Gastroesophageal sphincter (tissue), 4 donors: ENCODE data around the gene CACUL1. TPM values are rescaled to one million over a fixed set of nuclear protein-coding genes. Genes with fewer than 3 reads are reported as not detected.

Experiments
- ATAC-seq: fragments of 150-250 bp; one replicate; pipeline ENCODE4 v1.9.1; 2016; ENCODE audit warnings: mild to moderate bottlenecking, moderate library complexity
- H3K27ac ChIP-seq, 4 donors: fragments of 200-600 bp; sonication (generic) in 3 of 4; 1 replicate in 3 of 4; 2 replicates in 1 of 4; pipeline ENCODE4 v1.5.1; 2016 to 2019
- H3K27me3 ChIP-seq: fragments of 200-600 bp; sonication (generic); one replicate; pipeline ENCODE4 v1.5.1; 2019
- H3K36me3 ChIP-seq, 2 donors: fragments of 200-600 bp; sonication (generic); one replicate each; pipeline ENCODE4 v1.5.1; 2019; ENCODE audit warnings: control low read depth in 1 of 2
- H3K4me1 ChIP-seq, 3 donors: fragments of 200-600 bp; sonication (generic); 1 replicate in 2 of 3; 2 replicates in 1 of 3; pipeline ENCODE4 v1.5.1; 2016 to 2019; ENCODE audit warnings: control low read depth in 2 of 3
- H3K4me3 ChIP-seq, 2 donors: fragments of 200-600 bp; sonication (generic); one replicate each; pipeline ENCODE4 v1.5.1; 2019; ENCODE audit warnings: mild to moderate bottlenecking in 1 of 2, moderate library complexity in 1 of 2
- H3K9me3 ChIP-seq, 3 donors: fragments of 200-600 bp; sonication (generic); one replicate each; pipeline ENCODE4 v1.5.1; 2017 to 2019; ENCODE audit warnings: control low read depth in 2 of 3
- EP300 ChIP-seq: sonication (generic); formaldehyde crosslinking; IDR thresholded peaks from one replicate; pipeline ENCODE4 v1.6.1; 2017; ENCODE audit warnings: antibody characterized with exemption, mild to moderate bottlenecking
- POLR2A ChIP-seq, 2 donors: fragments of 450-650 bp; IDR thresholded peaks; one replicate each; pipeline ENCODE4 v1.6.1; 2017; ENCODE audit warnings: antibody characterized with exemption in 2 of 2, mild to moderate bottlenecking in 2 of 2, moderate library complexity in 1 of 2
- POLR2AphosphoS5 ChIP-seq: sonication (generic); formaldehyde crosslinking; IDR thresholded peaks from one replicate; pipeline ENCODE4 v1.6.1; 2017; ENCODE audit warnings: antibody characterized with exemption
- WGBS, 2 donors: methylation state at CpG; one replicate each; pipeline ENCODE4 v1.1.5; 2018; ENCODE audit warnings: low coverage in 1 of 2; 5-methylcytosine and 5-hydroxymethylcytosine counted together
- total RNA-seq, 4 donors: library from RNA; depleted of rRNA; stranded (reverse); fragments of >200 nt; gene quantifications; one replicate each; pipeline ENCODE4 v1.1.0, GENCODE V29; 2016
- TF ChIP-seq, protein P1 (sequence below), 4 experiments: fragments of 200-600 bp in 2 of 4; fragments of 450-650 bp in 2 of 4; sonication (generic) in 1 of 4; IDR thresholded peaks; one replicate each; pipeline ENCODE4 v1.5.1; 2017 to 2019; ENCODE audit warnings: antibody characterized with exemption in 4 of 4, mild to moderate bottlenecking in 2 of 4, moderate library complexity in 2 of 4

CACUL1 gene
- total RNA-seq, 4 donors from 2014 or later: 35.7 to 67.2 (median 45.6) TPM

- TF ChIP-seq POLR2A (IDR thresholded peaks at IDR 0.05) (no peak), EP300 (no peak), POLR2AphosphoS5 (no peak)
- TF ChIP-seq, protein P1, sequence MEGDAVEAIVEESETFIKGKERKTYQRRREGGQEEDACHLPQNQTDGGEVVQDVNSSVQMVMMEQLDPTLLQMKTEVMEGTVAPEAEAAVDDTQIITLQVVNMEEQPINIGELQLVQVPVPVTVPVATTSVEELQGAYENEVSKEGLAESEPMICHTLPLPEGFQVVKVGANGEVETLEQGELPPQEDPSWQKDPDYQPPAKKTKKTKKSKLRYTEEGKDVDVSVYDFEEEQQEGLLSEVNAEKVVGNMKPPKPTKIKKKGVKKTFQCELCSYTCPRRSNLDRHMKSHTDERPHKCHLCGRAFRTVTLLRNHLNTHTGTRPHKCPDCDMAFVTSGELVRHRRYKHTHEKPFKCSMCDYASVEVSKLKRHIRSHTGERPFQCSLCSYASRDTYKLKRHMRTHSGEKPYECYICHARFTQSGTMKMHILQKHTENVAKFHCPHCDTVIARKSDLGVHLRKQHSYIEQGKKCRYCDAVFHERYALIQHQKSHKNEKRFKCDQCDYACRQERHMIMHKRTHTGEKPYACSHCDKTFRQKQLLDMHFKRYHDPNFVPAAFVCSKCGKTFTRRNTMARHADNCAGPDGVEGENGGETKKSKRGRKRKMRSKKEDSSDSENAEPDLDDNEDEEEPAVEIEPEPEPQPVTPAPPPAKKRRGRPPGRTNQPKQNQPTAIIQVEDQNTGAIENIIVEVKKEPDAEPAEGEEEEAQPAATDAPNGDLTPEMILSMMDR (IDR thresholded peaks at IDR 0.05): no peak
- Histone ChIP-seq H3K4me3 (no peak overlapping the region), H3K27ac (no peak overlapping the region), H3K36me3 (no peaks in the 10 kb centered on the region), H3K4me1 (no peaks in the 10 kb centered on the region), H3K9me3 (no peaks in the 10 kb centered on the region), H3K27me3 (no peaks in the 10 kb centered on the region)
- ATAC-seq: no peak
- WGBS, 2 donors: 90 to 100% methylated on average over 2 to 3 of the region's 3 CpGs
Observed at GRCh38 chr10:118771976-118772375, 17.2 kb upstream of the CACUL1 start.

DNA sequence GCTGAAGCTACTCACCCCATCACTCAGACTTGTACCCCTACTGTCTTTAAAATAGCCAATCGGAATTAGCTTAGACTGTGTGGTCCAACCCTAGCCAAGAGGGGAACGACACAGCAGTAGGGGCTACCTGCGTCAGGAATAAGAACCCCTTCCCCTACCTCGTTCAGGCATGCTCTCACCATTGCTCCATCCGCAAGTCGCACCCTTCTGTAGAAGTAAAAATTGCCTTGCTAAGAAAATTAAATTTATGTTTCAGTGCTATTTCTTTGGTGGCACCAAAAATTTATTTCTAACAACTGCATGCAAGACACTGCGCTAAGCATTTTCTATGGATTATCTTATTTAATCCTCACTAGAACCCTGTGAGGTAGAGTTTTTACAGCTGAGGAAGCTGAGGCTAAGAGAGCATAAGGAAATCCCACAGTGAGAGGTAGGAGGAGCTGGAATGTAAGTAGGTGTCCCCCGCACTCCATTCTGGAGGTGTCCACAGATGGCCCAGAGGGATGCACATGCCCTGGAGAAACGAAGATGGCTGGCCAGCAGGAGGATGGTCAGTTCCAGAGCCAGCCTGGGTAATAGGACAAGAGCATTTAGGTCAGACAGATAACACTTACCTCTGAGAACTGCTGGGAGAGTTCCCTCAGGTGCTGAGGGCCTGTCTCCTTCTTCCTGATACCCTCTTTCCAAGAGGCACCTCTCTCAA lies 15.3 kb upstream of the CACUL1 start:
- Histone ChIP-seq H3K4me1 (no peaks in the 10 kb centered on the region), H3K9me3 (no peaks in the 10 kb centered on the region), H3K36me3 (no peaks in the 10 kb centered on the region), H3K27ac (no peak overlapping the region), H3K27me3 (no peaks in the 10 kb centered on the region), H3K4me3 (no peak overlapping the region)
- WGBS, 2 donors: 80 to 88% methylated on average over 2 to 9 of the region's 9 CpGs
- ATAC-seq: no peak
- TF ChIP-seq POLR2AphosphoS5 (no peak), POLR2A (IDR thresholded peaks at IDR 0.05) (no peak), EP300 (no peak)
- TF ChIP-seq, protein P1 (IDR thresholded peaks at IDR 0.05): no peak

- Histone ChIP-seq H3K9me3 (no peaks in the 10 kb centered on the region), H3K4me1 (no peaks in the 10 kb centered on the region), H3K4me3 (no peak overlapping the region), H3K27me3 (no peaks in the 10 kb centered on the region), H3K36me3 (no peaks in the 10 kb centered on the region), H3K27ac (no peak overlapping the region)
- TF ChIP-seq, protein P1 (IDR thresholded peaks at IDR 0.05): no peak
- TF ChIP-seq POLR2A (IDR thresholded peaks at IDR 0.05): no peak
- ATAC-seq: no peak
- WGBS, 2 donors: 83 to 85% methylated on average over 6 of the region's 6 CpGs
Observed at GRCh38 chr10:118768041-118768919, 13.5 kb upstream of the CACUL1 start.

DNA sequence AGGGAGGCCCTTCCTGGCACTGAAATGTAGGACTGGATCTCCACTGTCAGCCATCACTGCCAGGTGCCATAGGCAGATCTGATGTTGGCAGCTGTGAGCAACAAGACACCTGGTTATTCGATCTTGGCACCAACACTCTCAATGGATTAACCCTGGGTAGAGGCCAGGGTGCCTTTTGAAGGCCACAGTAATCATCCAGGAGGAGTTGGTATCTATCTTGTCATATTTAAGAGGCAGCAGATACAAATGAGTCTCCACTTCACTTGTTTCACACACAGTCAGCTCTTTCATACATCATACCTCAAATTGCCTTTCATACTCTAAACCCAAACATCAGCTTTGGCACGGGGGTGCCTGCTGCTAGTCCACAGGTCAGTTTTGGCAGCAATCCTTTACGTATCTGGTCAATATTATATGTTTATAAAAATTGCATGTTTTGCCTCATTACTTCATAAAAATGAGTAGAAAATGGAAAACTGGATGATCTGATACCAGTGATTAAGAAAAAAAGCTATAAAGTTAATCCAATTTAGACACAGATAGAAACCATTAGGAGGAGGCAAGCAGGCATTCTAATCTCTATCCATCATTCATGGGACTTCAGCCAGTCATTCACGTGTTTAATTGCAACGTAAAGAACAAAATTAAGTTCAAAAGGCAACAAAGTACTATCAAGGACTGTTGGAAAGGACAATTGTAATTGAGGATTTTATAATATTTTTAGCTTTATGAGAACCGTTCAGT lies 12.7 kb upstream of the CACUL1 start:
- H3K4me3 ChIP-seq: no peak overlapping the region
- TF ChIP-seq EP300: no peak
- TF ChIP-seq POLR2A (IDR thresholded peaks at IDR 0.05): no peak
- TF ChIP-seq POLR2AphosphoS5: no peak
- H3K4me1 ChIP-seq: no peaks in the 10 kb centered on the region
- no peak for ATAC-seq
- WGBS, 2 donors: 71 to 84% methylated on average over 5 to 6 of the region's 6 CpGs
- H3K27ac ChIP-seq: no peak overlapping the region
- no peaks in the 10 kb centered on the region for H3K9me3 ChIP-seq
- no peaks in the 10 kb centered on the region for H3K27me3 ChIP-seq
- H3K36me3 ChIP-seq: no peaks in the 10 kb centered on the region

GRCh38 chr10:118764195-118764594 lies 9.4 kb upstream of the CACUL1 start:
- WGBS, 2 donors: 96 to 100% methylated on average over 1 to 4 of the region's 4 CpGs
- Histone ChIP-seq H3K27me3 (no peaks in the 10 kb centered on the region), H3K4me3 (no peak overlapping the region), H3K9me3 (no peaks in the 10 kb centered on the region), H3K4me1 (no peaks in the 10 kb centered on the region), H3K36me3 (no peaks in the 10 kb centered on the region), H3K27ac (no peak overlapping the region)
- no peak for ATAC-seq
- TF ChIP-seq EP300 (no peak), POLR2AphosphoS5 (no peak), POLR2A (IDR thresholded peaks at IDR 0.05) (no peak)
- TF ChIP-seq, protein P1 (IDR thresholded peaks at IDR 0.05): no peak
